Panc1 (cell line): ENCODE data around the gene TAS2R38. TPM values are rescaled to one million over a fixed set of nuclear protein-coding genes. Genes with fewer than 3 reads are reported as not detected.

Experiments
- ATAC-seq: fragments of 200-7000 bp; cut with Tn5 transposase; 2 replicates; pipeline ENCODE4 v1.9.1; 2020; ENCODE audit warnings: mild to moderate bottlenecking, moderate library complexity
- BruUV-seq: library from RNA; stranded (reverse); fragments of 400-500 nt; replicated peaks from 2 replicates; lab custom pipeline; 2021; lab: Mats Ljungman, UMichigan
- CTCF ChIA-PET: fragments of 300-600 bp; sonication (Branson Sonifier 250); formaldehyde crosslinking; loops from one replicate; lab custom pipeline; 2022; ENCODE audit warnings: antibody characterized with exemption; lab: Charles Lee
- POLR2A ChIA-PET: fragments of 300-600 bp; sonication (Branson Sonifier 250); formaldehyde crosslinking; loops from one replicate; lab custom pipeline; 2022; ENCODE audit warnings: antibody characterized with exemption; lab: Charles Lee
- DNase-seq: peaks from one replicate; pipeline ENCODE4 v3.0.0-alpha.2; 2010; ENCODE audit warnings: low read depth, low spot score
- H3K27ac ChIP-seq: 2 replicates; pipeline ENCODE4 v1.5.1; 2011; ENCODE audit warnings: mild to moderate bottlenecking, low read length, inconsistent platforms
- H3K27me3 ChIP-seq: fragments of 200-500 bp; sonication (Bioruptor generic); 2 replicates; pipeline ENCODE4 v1.6.0; 2014; ENCODE audit warnings: low read length, inconsistent platforms; ENCODE audit not compliant: control insufficient read depth, insufficient read depth
- H3K36me3 ChIP-seq: fragments of 200-500 bp; sonication (Bioruptor generic); 2 replicates; pipeline ENCODE4 v1.5.1; 2014; ENCODE audit warnings: inconsistent platforms, mild to moderate bottlenecking, low read length, moderate library complexity; ENCODE audit not compliant: control insufficient read depth, insufficient read depth
- H3K4me1 ChIP-seq: 2 replicates; pipeline ENCODE4 v1.5.1; 2011; ENCODE audit warnings: inconsistent platforms, mild to moderate bottlenecking, low read length, moderate library complexity; ENCODE audit not compliant: control insufficient read depth, insufficient read depth
- H3K4me3 ChIP-seq, 2 experiments: 2 replicates each; pipeline ENCODE4 v1.5.1; 2011 to 2012; ENCODE audit warnings: low read depth in 2 of 2, low read length in 2 of 2, mild to moderate bottlenecking in 2 of 2, inconsistent platforms in 1 of 2, moderate library complexity in 1 of 2
- H3K9me3 ChIP-seq: fragments of 200-500 bp; sonication (Bioruptor generic); 2 replicates; pipeline ENCODE4 v1.5.1; 2014; ENCODE audit warnings: low read depth, mild to moderate bottlenecking, inconsistent platforms, low read length, moderate library complexity; ENCODE audit not compliant: control insufficient read depth, insufficient read depth
- CTCF ChIP-seq: fragments of 450-650 bp; IDR thresholded peaks from 2 replicates; pipeline ENCODE4 v1.5.1; 2017; ENCODE audit warnings: mild to moderate bottlenecking
- POLR2AphosphoS5 ChIP-seq: IDR thresholded peaks from 2 replicates; pipeline ENCODE4 v1.6.1; 2012; ENCODE audit warnings: mild to moderate bottlenecking, low read depth, low read length, moderate library complexity
- SIN3A ChIP-seq: IDR thresholded peaks from 2 replicates; pipeline ENCODE4 v1.6.1; 2012; ENCODE audit warnings: low read depth, mild to moderate bottlenecking, low read length, moderate library complexity, borderline replicate concordance; ENCODE audit not compliant: insufficient read depth
- TCF7L2 ChIP-seq: IDR thresholded peaks from 2 replicates; pipeline ENCODE4 v1.6.1; 2011; ENCODE audit warnings: mild to moderate bottlenecking, low read depth, low read length, inconsistent platforms
- in situ Hi-C: cut with HindIII; loops from 2 replicates; pipeline ENCODE4 v1.10.0; 2016; ENCODE audit warnings: low sequenced_read_pairs, low pct_unique_long_range_greater_than_20kb
- intact Hi-C: fragments of 100-400 bp; cut with micrococcal nuclease; formaldehyde crosslinking; loops from one replicate; pipeline ENCODE4 v1.10.0; 2022; ENCODE audit not compliant: unreplicated experiment
- total RNA-seq: library from RNA; stranded (reverse); gene quantifications from one replicate; pipeline ENCODE4 v1.2.1, GENCODE V29; 2021; ENCODE audit not compliant: unreplicated experiment
- TF ChIP-seq, protein P1 (sequence below), 2 experiments: IDR thresholded peaks; 2 replicates each; pipeline ENCODE4 v1.6.1; 2011 to 2012; ENCODE audit warnings: low read depth in 2 of 2, control low read depth in 1 of 2, low read length in 1 of 2, mild to moderate bottlenecking in 1 of 2, moderate library complexity in 1 of 2; ENCODE audit not compliant: insufficient read depth in 1 of 2

The TAS2R38 gene
- total RNA-seq, 1 experiment from 2014 or later, result not detected

GRCh38 chr7:141949021-141949420 is 24.6 kb downstream of the TAS2R38 start:
- no peak for ATAC-seq
- no TSS peak for BruUV-seq
- Histone ChIP-seq H3K4me3 (no peak overlapping the region), H3K27ac (no peak overlapping the region), H3K9me3 (no peaks in the 10 kb centered on the region), H3K36me3 (no peaks in the 10 kb centered on the region), H3K27me3 (no peaks in the 10 kb centered on the region), H3K4me1 (no peaks in the 10 kb centered on the region)
- TF ChIP-seq, protein P1, sequence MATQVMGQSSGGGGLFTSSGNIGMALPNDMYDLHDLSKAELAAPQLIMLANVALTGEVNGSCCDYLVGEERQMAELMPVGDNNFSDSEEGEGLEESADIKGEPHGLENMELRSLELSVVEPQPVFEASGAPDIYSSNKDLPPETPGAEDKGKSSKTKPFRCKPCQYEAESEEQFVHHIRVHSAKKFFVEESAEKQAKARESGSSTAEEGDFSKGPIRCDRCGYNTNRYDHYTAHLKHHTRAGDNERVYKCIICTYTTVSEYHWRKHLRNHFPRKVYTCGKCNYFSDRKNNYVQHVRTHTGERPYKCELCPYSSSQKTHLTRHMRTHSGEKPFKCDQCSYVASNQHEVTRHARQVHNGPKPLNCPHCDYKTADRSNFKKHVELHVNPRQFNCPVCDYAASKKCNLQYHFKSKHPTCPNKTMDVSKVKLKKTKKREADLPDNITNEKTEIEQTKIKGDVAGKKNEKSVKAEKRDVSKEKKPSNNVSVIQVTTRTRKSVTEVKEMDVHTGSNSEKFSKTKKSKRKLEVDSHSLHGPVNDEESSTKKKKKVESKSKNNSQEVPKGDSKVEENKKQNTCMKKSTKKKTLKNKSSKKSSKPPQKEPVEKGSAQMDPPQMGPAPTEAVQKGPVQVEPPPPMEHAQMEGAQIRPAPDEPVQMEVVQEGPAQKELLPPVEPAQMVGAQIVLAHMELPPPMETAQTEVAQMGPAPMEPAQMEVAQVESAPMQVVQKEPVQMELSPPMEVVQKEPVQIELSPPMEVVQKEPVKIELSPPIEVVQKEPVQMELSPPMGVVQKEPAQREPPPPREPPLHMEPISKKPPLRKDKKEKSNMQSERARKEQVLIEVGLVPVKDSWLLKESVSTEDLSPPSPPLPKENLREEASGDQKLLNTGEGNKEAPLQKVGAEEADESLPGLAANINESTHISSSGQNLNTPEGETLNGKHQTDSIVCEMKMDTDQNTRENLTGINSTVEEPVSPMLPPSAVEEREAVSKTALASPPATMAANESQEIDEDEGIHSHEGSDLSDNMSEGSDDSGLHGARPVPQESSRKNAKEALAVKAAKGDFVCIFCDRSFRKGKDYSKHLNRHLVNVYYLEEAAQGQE (IDR thresholded peaks at IDR 0.05; ENCODE audit: insufficient read depth in 1 of 2, low read depth in 2 of 2, low read length in 1 of 2), result no peak
- TF ChIP-seq POLR2AphosphoS5 (no peak), CTCF (no peak), TCF7L2 (no peak), SIN3A (no peak)
- intact Hi-C loops, result no loop called here
- in situ Hi-C loops, result no loop called here
- POLR2A ChIA-PET, result no interaction called here
- CTCF ChIA-PET, result no interaction called here
- no peak for DNase-seq

DNA sequence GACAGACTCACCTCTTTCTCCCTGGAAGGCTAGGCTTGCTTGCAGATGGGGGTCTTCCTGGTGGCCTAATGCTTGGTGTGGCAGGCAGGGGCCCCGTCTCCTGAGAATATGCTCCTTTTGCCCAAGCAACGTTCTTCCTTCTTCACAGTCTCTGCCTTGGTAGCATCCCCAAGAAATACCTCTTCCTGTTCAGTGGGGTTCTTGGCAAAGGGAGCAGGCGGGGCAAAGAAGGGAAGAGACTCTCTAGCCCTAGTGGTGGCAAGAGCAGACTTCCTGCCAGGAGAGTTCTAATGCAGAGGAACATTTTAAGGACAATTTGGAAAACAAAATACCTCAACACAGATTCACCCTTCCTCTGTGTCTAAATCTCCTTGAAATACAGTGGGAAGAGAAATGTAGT is 26.8 kb downstream of the TAS2R38 start, which contains the start of gene CLEC5A:
TSS of gene CLEC5A (minus strand) at position 179 of the 400 bp plus-strand sequence. CDS start 682 bp downstream, outside the sequence.
- no TSS peak for BruUV-seq
- no peak within 1 kb of the TSS for H3K4me3 ChIP-seq
- TF ChIP-seq, protein P1 (IDR thresholded peaks at IDR 0.05; ENCODE audit: insufficient read depth in 1 of 2, low read depth in 2 of 2, low read length in 1 of 2), result no peak
- TF ChIP-seq POLR2AphosphoS5, result no peak
- no peak for TF ChIP-seq TCF7L2
- TF ChIP-seq SIN3A, result no peak
- TF ChIP-seq CTCF, result no peak
- no peak within 1 kb of the TSS for H3K27ac ChIP-seq
- in situ Hi-C loops, result no loop called here
- intact Hi-C loops, result no loop called here
- H3K27me3 ChIP-seq, result no peaks in the 10 kb centered on the region
- ATAC-seq (no peak), DNase-seq (no peak)
- no peaks in the 10 kb centered on the region for H3K4me1 ChIP-seq
- ChIA-PET POLR2A (no interaction called here), CTCF (no interaction called here)
- no peaks in the 10 kb centered on the region for H3K9me3 ChIP-seq
- no peaks in the 10 kb centered on the region for H3K36me3 ChIP-seq
